ENCODE measurements around the gene LNP1. TPM values are rescaled to one million over a fixed set of nuclear protein-coding genes. Genes with fewer than 3 reads are reported as not detected.
"Not testable (repeated sequence)": the region's sequence is repeated elsewhere in the genome, so short reads cannot be mapped to it uniquely, and the experiment has no call there.

LNP1 gene
- polyA plus RNA-seq, 5 donors, result 7.6 to 13.0 (median 9.4) TPM

GRCh38 chr3:100427699-100428098, 26.4 kb downstream of the LNP1 start:
- DNase-seq, result peak in 1 of 2 donors; percentile 64

- no peak for DNase-seq
Measured at GRCh38 chr3:100429187-100429716, 27.9 kb downstream of the LNP1 start.

GRCh38 chr3:100436951-100437350, 35.6 kb downstream of the LNP1 start:
- no peak for DNase-seq

- DNase-seq, result no peak
Measured at GRCh38 chr3:100437721-100438622, 36.6 kb downstream of the LNP1 start.

- no peak for DNase-seq
Measured at GRCh38 chr3:100438623-100438974, 37.3 kb downstream of the LNP1 start.

- no peak for DNase-seq
Measured at GRCh38 chr3:100440895-100441294, 39.6 kb downstream of the LNP1 start.

GRCh38 chr3:100443690-100444089, 42.4 kb downstream of the LNP1 start:
- DNase-seq, result no peak

- DNase-seq, result not testable (repeated sequence)
Measured at GRCh38 chr3:100447067-100447466, 45.7 kb downstream of the LNP1 start.

GRCh38 chr3:100448079-100448478, 46.7 kb downstream of the LNP1 start:
- DNase-seq, result no peak

GRCh38 chr3:100449214-100449613, 47.9 kb downstream of the LNP1 start:
- DNase-seq, result no peak

GRCh38 chr3:100454677-100455076, 53.3 kb downstream of the LNP1 start:
- no peak for DNase-seq

GRCh38 chr3:100455841-100456550, 54.7 kb downstream of the LNP1 start:
- DNase-seq, result no peak

GRCh38 chr3:100456745-100457144, 55.4 kb downstream of the LNP1 start:
- no peak for DNase-seq

- DNase-seq, result no peak
Measured at GRCh38 chr3:100457811-100458210, 56.5 kb downstream of the LNP1 start.

GRCh38 chr3:100458814-100459213, 57.5 kb downstream of the LNP1 start:
- no peak for DNase-seq

GRCh38 chr3:100463002-100463401, 61.7 kb downstream of the LNP1 start:
- peak; percentile 18 to 42 for DNase-seq

- no peak for DNase-seq
Measured at GRCh38 chr3:100463646-100464155, 62.4 kb downstream of the LNP1 start.

GRCh38 chr3:100465892-100466777, 64.8 kb downstream of the LNP1 start:
- DNase-seq, result no peak

- DNase-seq, result no peak
Measured at GRCh38 chr3:100467133-100467532, 65.8 kb downstream of the LNP1 start.

GRCh38 chr3:100468676-100469075, 67.3 kb downstream of the LNP1 start:
- DNase-seq, result no peak

- DNase-seq, result no peak
Measured at GRCh38 chr3:100470951-100471350, 69.6 kb downstream of the LNP1 start.

GRCh38 chr3:100471444-100471843, 70.1 kb downstream of the LNP1 start:
- DNase-seq, result no peak
